A549 (cell line): ENCODE data around the gene RNF144A.

Source experiments
- CHD4 ChIP-seq: fragments of 200-600 bp; sonication (generic); IDR thresholded peaks from 2 replicates; pipeline ENCODE4 v1.6.1; 2016; ENCODE audit warnings: antibody characterized with exemption, mild to moderate bottlenecking, borderline replicate concordance
- EHF ChIP-seq: fragments of 250-450 bp; sonication (Bioruptor Pico); IDR thresholded peaks from 2 replicates; pipeline ENCODE4 v1.5.0; 2020; ENCODE audit warnings: mild to moderate bottlenecking
- RAD21 ChIP-seq, 2 experiments: fragments of >200 bp in 1 of 2; sonication (Bioruptor Twin) in 1 of 2; formaldehyde crosslinking in 1 of 2; IDR thresholded peaks in 1 of 2; conservative IDR thresholded peaks in 1 of 2; 2 replicates in 1 of 2; 3 replicates in 1 of 2; pipeline ENCODE4 v1.6.1; 2012 to 2018; ENCODE audit warnings: inconsistent platforms in 1 of 2
- ZC3H11A ChIP-seq: fragments of 450-650 bp; IDR thresholded peaks from 2 replicates; pipeline ENCODE4 v1.6.1; 2014; ENCODE audit warnings: antibody characterized with exemption, mild to moderate bottlenecking
- TF ChIP-seq, protein P1 (sequence below): fragments of 200-600 bp; sonication (generic); IDR thresholded peaks from 2 replicates; pipeline ENCODE4 v1.6.1; 2016; ENCODE audit warnings: antibody characterized with exemption, mild to moderate bottlenecking, moderate library complexity
- TF ChIP-seq, protein P2 (sequence below): fragments of >200 bp; sonication (Bioruptor Twin); formaldehyde crosslinking; IDR thresholded peaks from 3 replicates; pipeline ENCODE4 v1.5.1; 2016
- TF ChIP-seq, protein P3 (sequence below): fragments of 250-450 bp; sonication (Bioruptor Pico); IDR thresholded peaks from 2 replicates; pipeline ENCODE4 v1.5.0; 2021; ENCODE audit warnings: mild to moderate bottlenecking, moderate library complexity, borderline replicate concordance

DNA sequence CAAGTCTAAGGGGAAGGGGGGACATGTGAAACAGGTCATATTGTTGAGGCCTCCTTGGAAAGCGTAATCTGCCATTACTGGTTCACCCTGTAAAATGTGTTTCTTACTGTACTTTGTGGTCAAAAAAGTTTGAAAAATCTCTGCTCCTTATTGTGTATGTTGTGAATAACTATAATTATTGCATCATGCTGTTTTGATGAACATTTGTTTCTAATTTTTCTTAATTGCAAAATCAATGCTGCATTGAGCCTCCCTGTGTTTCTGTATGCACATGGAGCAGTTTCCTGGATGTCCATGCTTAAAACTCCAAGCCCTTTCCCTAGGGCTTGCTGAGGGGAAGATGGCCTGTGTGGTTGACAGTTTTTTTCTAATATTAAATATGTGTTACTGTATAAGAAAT lies 158.6 kb downstream of the RNF144A start:
- no peak for TF ChIP-seq RAD21 (conservative IDR thresholded peaks at IDR 0.05 in 1 of 2, IDR thresholded peaks at IDR 0.05 in 1 of 2)
- TF ChIP-seq, protein P1, sequence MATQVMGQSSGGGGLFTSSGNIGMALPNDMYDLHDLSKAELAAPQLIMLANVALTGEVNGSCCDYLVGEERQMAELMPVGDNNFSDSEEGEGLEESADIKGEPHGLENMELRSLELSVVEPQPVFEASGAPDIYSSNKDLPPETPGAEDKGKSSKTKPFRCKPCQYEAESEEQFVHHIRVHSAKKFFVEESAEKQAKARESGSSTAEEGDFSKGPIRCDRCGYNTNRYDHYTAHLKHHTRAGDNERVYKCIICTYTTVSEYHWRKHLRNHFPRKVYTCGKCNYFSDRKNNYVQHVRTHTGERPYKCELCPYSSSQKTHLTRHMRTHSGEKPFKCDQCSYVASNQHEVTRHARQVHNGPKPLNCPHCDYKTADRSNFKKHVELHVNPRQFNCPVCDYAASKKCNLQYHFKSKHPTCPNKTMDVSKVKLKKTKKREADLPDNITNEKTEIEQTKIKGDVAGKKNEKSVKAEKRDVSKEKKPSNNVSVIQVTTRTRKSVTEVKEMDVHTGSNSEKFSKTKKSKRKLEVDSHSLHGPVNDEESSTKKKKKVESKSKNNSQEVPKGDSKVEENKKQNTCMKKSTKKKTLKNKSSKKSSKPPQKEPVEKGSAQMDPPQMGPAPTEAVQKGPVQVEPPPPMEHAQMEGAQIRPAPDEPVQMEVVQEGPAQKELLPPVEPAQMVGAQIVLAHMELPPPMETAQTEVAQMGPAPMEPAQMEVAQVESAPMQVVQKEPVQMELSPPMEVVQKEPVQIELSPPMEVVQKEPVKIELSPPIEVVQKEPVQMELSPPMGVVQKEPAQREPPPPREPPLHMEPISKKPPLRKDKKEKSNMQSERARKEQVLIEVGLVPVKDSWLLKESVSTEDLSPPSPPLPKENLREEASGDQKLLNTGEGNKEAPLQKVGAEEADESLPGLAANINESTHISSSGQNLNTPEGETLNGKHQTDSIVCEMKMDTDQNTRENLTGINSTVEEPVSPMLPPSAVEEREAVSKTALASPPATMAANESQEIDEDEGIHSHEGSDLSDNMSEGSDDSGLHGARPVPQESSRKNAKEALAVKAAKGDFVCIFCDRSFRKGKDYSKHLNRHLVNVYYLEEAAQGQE, result no peak
- TF ChIP-seq, protein P2, sequence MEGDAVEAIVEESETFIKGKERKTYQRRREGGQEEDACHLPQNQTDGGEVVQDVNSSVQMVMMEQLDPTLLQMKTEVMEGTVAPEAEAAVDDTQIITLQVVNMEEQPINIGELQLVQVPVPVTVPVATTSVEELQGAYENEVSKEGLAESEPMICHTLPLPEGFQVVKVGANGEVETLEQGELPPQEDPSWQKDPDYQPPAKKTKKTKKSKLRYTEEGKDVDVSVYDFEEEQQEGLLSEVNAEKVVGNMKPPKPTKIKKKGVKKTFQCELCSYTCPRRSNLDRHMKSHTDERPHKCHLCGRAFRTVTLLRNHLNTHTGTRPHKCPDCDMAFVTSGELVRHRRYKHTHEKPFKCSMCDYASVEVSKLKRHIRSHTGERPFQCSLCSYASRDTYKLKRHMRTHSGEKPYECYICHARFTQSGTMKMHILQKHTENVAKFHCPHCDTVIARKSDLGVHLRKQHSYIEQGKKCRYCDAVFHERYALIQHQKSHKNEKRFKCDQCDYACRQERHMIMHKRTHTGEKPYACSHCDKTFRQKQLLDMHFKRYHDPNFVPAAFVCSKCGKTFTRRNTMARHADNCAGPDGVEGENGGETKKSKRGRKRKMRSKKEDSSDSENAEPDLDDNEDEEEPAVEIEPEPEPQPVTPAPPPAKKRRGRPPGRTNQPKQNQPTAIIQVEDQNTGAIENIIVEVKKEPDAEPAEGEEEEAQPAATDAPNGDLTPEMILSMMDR, result no peak
- no peak for TF ChIP-seq ZC3H11A
- no peak for TF ChIP-seq CHD4
- no peak for TF ChIP-seq EHF (CRISPR knock-in tag)
- TF ChIP-seq, protein P3, sequence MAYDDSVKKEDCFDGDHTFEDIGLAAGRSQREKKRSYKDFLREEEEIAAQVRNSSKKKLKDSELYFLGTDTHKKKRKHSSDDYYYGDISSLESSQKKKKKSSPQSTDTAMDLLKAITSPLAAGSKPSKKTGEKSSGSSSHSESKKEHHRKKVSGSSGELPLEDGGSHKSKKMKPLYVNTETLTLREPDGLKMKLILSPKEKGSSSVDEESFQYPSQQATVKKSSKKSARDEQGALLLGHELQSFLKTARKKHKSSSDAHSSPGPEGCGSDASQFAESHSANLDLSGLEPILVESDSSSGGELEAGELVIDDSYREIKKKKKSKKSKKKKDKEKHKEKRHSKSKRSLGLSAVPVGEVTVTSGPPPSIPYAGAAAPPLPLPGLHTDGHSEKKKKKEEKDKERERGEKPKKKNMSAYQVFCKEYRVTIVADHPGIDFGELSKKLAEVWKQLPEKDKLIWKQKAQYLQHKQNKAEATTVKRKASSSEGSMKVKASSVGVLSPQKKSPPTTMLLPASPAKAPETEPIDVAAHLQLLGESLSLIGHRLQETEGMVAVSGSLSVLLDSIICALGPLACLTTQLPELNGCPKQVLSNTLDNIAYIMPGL (CRISPR knock-in tag), result no peak
